Fibroblast of gingiva (primary cell): ENCODE data around the gene EFCAB11.
"Not testable (repeated sequence)": the region's sequence is repeated elsewhere in the genome, so short reads cannot be mapped to it uniquely, and the experiment has no call there.

Source experiments
- DNase-seq: peaks from one replicate; pipeline ENCODE4 v3.0.0-alpha.2; 2011; ENCODE audit warnings: low read depth

The EFCAB11 gene

DNA sequence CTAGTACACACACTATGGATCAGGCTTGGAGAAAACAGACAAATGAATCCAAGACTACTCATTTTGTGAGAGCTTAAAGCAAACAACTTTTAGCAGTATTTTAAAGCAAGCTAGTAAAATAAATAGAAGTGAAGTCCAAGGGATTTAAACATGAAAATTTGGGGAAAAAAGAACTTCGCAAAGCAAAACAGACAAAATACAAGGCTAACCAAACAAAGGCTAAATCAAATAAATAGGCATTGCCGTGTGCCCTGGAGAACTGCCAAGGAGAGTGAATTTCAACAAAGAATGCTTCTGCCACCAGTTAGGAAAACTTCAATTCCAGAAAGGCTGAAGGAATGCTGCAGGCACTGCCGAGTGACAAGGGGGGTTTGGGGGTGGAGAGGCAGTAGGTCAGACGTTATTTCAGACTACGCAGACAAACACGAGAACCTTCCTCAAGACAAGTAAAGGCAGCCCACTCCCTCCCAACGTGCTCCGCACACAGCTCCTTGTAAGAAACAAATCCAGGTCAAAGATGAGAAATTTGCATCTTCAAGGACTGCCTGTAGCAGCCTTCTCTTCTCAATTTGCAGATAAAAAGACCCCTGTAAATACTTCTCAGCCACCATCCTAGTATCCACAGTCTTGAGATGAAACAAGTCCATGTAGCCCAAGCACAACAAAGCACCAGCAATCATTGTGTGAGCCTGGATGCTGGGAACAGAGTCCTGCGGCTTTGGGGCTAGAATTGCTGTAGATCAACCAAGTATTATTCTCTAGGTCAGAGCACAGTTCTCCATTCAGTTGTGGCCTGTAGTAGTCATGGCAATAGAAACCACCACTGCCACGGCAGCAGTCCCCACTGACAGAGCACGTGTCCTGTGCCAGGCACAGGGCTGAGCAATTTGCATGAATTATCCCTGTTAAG lies 43.3 kb downstream of the EFCAB11 start:
- DNase-seq = peak; percentile 84

DNA sequence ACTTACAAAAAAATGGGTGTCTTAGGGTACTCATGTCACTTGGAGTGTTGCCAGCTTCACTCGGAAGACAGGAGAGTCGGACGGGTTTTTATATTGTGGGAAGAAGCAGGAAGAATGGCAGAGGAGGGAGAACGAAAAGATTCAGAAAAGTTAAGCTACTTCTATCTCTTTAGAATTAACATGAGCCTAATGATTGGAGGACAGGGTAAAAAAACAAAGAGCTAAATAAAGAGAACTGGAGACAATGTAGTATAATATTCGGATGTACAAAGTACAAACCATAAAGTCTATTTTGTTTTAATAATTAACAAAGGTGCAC lies 43.9 kb downstream of the EFCAB11 start:
- no peak for DNase-seq

DNA sequence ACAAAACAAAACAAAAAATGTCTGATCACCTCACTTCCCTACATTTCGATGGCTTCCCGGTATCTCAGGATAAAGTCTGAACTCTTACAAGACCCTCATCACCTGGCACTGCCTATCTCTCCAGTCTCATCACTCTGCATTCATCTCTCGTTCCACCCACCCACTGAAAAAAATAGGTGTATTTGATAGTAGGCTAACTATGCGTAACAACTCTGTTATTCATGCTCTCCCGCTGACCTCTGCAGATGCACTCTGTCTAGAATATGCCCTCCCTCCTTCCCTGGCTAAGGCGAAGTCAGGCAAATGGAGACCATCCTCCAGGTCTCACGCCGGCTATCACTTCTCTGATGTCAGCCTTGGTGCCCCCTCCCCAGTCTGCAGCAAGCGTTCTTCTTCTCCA lies 44.9 kb downstream of the EFCAB11 start:
- no peak for DNase-seq

GRCh38 chr14:89908712-89909450 lies 45.6 kb downstream of the EFCAB11 start:
- no peak for DNase-seq

GRCh38 chr14:89907655-89908054 lies 46.9 kb downstream of the EFCAB11 start:
- no peak for DNase-seq

- DNase-seq = no peak
Measured at GRCh38 chr14:89906000-89906399, 48.5 kb downstream of the EFCAB11 start.

GRCh38 chr14:89903340-89903952 lies 51.1 kb downstream of the EFCAB11 start:
- no peak for DNase-seq

DNA sequence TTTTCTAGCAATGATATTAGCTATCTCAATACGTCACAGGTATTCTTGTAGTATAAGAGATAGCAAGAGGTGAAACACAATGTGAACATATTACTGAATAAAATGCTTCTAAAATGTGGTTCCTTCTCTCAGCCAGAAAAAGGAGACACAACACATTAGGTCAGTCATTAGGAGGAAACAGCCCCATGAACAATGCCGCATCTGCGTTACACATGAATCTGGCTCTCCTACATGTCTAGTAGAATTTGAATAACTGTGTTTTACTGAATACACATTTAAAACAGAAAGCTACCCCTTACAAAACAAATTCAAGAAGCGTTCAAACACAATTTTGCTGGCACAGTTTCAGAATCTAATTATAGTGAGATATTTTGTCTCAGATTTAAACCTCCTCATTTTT lies 51.6 kb downstream of the EFCAB11 start:
- no peak for DNase-seq

- DNase-seq = no peak
Measured at GRCh38 chr14:89900802-89901201, 53.7 kb downstream of the EFCAB11 start.

DNA sequence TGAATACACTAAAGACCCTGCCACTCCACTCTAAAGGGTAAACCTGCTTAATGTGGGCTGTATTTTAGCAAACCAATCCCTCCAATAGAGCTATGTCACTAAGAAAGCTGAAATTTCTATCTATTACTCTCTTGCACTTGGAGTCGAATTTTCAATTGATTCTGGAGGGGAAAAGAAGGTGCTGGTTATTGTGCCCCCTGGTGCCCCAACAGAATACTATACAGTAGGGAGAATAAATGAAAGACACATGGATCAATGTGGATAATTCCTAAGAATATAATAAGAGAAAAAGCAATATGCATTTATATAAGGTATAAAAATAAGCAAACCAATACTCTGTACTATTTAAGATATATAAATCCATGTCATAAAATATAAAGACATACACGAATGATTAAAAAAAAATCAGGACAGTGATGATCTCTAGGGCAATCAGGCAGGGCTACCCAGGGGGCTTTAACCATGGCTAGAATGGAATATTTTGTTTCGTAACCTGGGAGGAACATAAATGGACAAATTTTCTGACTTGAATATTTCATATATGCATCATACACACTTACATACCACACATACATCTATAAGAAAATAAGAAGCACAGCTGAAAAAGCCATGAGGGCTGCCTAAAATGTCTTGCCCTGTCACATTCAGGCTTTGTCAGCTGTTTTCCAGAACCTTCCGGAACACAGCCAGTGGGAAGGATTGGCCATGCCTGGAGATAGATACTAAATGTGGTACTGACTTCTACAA lies 54.4 kb downstream of the EFCAB11 start:
- peak; percentile 35 for DNase-seq

- DNase-seq = no peak
Measured at GRCh38 chr14:89899291-89899690, 55.2 kb downstream of the EFCAB11 start.

DNA sequence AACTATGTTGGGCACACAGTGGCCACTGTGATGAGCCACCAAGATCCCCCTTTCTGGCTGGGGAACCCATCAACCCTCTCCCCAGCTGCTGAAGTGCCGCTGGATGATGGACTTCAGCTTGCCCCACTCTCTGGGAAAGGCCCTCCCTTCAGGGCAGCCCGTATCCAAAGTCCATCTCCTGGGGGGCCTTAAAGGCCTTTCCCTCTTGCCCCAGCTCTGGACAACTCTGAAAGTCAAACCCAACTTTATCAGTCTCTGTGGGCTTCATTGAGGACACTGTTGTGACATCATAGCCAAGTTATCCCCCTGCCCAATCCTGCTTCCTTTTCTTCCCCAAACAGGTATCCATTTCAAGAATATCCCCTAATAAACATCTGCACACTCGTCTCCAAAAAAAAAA lies 61.1 kb downstream of the EFCAB11 start:
- DNase-seq = not testable (repeated sequence)

- DNase-seq = no peak
Measured at GRCh38 chr14:89892953-89893352, 61.6 kb downstream of the EFCAB11 start.

DNA sequence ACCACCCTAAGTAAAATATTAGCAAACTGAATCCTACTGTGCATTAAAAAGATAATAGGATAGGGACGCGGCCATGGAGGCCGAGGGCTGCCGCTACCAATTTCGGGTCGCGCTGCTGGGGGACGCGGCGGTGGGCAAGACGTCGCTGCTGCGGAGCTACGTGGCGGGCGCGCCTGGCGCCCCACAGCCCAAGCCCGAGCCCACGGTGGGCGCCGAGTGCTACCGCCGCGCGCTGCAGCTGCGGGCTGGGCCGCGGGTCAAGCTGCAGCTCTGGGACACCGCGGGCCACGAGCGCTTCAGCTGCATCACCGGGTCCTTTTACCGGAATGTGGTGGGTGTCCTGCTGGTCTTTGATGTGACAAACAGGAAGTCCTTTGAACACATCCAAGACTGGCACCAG lies 62.8 kb downstream of the EFCAB11 start:
- DNase-seq = not testable (repeated sequence)

- no peak for DNase-seq
Measured at GRCh38 chr14:89891055-89891454, 63.5 kb downstream of the EFCAB11 start.

DNA sequence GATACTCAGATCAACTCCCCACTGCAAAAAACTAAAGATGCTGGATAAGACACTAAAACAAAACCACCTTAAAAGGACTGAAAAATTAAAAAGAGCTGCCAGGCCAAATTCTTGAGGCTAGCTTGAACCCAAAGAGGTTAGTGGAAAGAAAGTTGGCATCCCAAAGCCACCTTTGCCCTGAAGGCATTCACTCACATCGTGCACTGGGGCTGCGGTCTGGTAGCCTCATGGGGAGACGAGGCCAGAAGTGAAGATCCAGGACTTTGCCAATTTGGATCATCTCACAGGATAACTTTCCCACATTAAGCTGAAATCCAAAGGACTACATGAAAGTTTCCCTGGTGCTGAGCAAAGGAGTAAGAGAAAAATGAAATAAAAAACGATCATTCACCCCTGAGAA lies 63.9 kb downstream of the EFCAB11 start:
- peak; percentile 23 for DNase-seq

DNA sequence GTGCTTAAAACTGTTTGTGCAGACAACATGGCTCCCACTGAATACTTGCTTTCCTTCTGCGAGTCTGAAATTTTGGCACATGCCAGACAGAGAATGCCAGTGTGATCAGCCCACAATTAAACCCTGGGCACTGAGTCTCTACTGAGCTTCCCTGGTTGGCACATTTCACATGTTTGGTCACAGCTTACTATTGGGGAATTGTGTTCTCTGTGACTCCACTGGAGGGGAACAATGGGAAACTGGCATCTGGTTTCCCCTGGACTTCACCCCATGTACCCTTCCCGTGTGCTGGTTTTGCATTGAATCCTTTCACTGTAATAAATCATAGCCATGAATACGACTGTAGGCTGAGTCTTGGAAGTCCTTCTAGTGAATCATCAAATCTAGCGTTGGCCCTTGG lies 64.9 kb downstream of the EFCAB11 start:
- DNase-seq = no peak

GRCh38 chr14:89884761-89885160 lies 69.8 kb downstream of the EFCAB11 start:
- DNase-seq = no peak

GRCh38 chr14:89881839-89882238 lies 72.7 kb downstream of the EFCAB11 start:
- DNase-seq = no peak

DNA sequence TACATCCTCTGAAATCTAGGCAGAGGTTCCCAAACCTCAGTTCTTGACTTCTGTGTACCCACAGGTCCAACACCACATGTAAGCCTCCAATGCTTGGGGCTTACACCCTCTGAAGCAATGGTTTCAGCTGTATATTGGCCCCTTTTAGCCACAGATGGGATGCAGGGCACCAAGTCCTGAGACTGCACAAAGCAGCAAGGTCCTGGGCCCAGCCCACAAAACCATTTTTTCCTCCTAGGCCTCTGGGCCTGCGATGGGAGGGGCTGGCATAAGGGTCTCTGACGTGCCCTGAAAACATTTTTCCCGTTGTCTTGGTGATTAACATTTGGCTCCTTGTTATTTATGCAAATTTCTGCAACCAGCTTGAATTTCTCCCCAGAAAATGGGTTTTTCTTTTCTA lies 80.4 kb downstream of the EFCAB11 start:
- not testable (repeated sequence) for DNase-seq

DNA sequence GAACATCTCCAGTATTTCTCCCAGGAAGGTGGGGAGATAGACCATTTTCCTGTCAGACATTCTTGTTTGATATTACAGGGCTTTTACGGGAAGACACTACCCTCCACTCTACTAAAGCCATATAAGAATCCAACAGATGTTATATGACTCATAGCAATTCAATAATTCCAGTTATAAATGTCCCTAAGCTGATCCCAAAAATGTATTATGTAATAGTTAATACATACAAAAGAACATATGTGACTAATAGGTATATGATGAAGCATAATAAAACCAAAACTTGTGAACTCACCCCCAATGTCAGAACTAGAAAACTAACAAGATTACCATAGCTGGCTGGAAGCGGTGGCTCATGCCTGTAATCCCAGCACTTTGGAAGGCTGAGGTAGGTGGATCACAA lies 84.2 kb downstream of the EFCAB11 start:
- no peak for DNase-seq

- DNase-seq = no peak
Measured at GRCh38 chr14:89869606-89870005, 84.9 kb downstream of the EFCAB11 start.
